HG03521 (cell line): ENCODE data around the gene TTC34.

Source experiments
- ATAC-seq: cut with Tn5 transposase; IDR thresholded peaks from one replicate; pipeline ENCODE4 v1.9.1; 2021; ENCODE audit warnings: mild to moderate bottlenecking, moderate library complexity; ENCODE audit not compliant: unreplicated experiment

Gene TTC34

DNA sequence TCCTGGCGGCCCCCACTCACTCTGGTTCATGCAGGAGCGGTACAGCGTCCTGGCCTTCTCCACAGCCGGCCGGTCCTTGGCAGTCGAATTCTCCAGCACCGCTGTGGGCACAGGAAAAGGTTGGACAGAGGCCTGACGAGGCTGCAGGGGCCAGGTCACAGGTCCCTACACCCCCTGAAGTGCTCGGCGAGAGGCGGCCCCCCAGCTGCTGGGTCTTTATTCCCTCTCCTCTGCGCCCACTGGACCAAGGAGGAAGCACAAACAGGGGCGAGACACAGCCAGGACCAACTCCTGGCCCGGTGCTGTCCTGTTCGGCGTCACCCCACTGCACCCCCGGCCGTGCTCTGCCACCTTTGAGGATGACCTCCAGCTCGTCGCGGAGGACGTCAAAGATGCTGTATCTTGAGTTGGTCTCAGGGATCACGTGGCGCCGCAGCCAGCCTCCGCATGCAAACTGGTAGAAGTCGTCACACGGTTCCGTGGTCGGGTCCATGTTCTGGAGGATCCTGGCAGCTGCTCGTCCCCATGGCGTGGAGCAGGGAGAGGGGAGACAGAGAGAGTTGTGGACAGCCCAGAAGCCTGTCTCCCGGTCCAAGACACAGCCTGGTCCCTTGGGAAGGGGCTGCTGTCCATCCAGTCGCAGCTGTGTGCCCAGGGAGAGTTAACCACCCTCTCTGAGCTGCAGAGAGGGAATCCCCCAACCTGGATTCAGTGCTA is 192.0 kb downstream of the TTC34 start:
- no peak for ATAC-seq

GRCh38 chr1:2607641-2608091 is 193.8 kb downstream of the TTC34 start:
- no peak for ATAC-seq

- ATAC-seq, result no peak
Measured at GRCh38 chr1:2606881-2607621, 194.4 kb downstream of the TTC34 start.

DNA sequence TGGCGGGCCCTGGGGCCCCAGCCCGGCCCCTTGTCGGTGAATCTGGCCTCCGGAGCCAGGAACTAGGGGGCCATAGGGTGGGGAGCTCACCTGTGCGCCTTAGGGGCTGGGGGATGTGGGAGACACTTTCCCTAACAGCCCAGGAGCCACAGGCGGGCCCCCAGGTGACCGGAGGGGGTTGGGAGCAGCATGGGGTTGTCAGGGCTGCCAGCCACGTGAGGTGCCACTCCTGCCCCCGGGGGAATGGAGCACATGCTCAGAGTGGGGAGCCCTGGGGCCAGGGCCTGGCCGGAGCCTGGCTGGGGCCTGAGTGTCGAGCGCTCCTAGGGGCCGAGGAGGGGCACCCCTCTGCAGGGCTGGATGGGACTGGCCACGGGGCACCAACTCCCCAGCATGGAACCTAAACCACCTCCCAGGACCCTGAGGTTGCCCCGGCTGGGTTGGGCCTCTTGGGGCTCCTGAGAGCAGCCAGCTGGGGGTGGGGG is 195.1 kb downstream of the TTC34 start:
- ATAC-seq, result no peak

- no peak for ATAC-seq
Measured at GRCh38 chr1:2605509-2606395, 195.7 kb downstream of the TTC34 start.

GRCh38 chr1:2604844-2605508 is 196.5 kb downstream of the TTC34 start:
- ATAC-seq, result no peak

DNA sequence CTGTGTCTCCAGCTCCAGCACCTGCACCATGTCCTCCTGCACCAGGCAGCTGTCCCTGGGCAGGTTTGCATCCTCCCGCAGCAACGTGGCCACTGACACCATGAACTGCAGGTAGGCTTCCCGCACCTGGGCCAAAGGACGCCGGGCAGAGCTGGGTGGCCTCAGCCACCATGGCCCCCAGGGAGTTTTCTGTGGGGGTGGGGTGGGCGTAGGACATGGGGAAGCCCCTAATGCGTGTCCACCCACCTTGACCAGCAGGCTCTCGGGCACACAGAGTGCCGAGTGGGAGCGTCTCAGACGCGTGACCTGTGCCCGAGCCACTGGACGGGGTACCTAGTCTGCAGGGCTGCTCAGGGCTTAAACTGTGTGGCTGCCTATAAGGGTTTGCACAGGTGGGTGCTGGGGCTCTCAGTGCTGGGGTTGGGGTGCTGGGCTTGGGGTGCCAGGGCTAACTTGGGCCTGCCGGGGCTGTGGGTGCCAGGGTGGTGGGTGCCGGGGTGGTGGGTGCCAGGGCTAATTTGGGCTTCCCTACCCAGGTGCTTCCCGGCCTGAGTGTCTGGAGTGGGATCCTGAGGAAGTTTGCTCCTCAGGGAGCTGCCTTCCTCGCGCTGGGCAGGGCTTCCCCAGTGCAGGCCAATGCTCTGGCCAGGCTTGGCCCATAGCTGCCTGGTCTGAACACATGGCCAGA is 197.2 kb downstream of the TTC34 start:
- ATAC-seq, result no peak

- ATAC-seq, result no peak
Measured at GRCh38 chr1:2603521-2604155, 197.9 kb downstream of the TTC34 start.

GRCh38 chr1:2602866-2603520 is 198.5 kb downstream of the TTC34 start:
- ATAC-seq, result no peak

- no peak for ATAC-seq
Measured at GRCh38 chr1:2602311-2602835, 199.1 kb downstream of the TTC34 start.

DNA sequence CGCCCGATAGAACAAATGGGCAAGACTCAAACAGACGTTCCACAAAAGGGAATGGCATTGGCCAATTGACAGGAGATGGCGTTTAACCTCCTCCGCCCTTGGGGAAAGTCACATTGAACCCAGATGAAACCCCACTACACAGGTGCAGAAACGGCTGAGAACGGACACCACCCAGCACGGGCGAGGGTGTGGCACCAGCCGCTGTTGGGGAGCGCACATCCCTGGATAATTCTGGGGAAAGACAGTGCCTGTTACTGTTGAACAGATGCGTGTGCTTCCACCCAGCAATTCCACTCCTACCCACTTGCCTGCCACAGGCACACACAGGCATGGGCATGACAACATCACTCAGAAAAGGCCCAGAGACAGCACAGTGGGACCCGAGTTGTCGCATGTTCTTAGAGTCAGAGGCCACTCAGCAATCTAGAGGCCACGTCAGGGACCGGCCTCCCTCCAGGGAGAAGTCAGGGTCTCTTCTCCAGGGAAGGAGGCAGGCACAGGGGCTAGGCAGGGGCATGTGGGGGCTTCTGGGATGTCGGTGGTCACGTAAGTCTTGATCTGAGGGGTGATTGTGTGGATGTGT is 199.7 kb downstream of the TTC34 start:
- ATAC-seq, result no peak

DNA sequence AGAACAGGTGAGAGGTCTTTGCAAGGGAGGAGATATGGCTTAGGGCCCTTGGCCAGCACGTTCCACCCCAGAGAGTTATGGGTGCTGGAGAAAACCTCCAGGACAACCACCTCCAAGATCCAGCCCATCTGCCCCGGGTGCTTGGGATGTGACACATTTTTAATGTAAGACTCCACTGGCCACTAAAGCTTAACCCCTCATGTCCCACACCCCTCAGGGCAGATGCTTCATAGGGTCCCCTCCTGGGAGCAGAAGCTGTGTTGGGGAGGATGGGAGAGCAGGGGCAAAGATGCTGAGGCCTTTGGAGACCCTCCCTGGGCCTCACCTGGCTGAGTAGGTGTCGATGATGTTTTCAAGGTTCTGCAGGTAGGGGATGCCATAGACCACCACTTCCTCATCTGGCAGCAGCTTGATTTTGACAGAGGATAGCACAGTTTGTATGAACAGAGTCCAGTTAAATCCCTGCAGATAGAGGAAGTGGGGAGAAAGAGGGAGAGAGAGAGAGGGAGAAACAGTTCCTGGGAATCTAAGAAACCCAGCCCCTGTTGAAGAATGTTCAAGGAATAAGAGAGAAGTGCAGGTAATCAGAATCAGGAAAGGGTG is 203.1 kb downstream of the TTC34 start:
- ATAC-seq, result no peak

- ATAC-seq, result no peak
Measured at GRCh38 chr1:2597441-2598328, 203.8 kb downstream of the TTC34 start.

- ATAC-seq, result no peak
Measured at GRCh38 chr1:2596530-2597333, 204.8 kb downstream of the TTC34 start.

- no peak for ATAC-seq
Measured at GRCh38 chr1:2595812-2596529, 205.5 kb downstream of the TTC34 start.
